Cardiac fibroblast (primary cell): ENCODE data around the gene RNASE11.
"Not testable (repeated sequence)": the region's sequence is repeated elsewhere in the genome, so short reads cannot be mapped to it uniquely, and the experiment has no call there.

ENCODE experiments used
- DNase-seq, 2 donors: peaks; one replicate each; pipeline versions ENCODE4 v3.0.0 to v3.0.0-alpha.2; 2010; ENCODE audit warnings: low read depth in 2 of 2
- H3K4me3 ChIP-seq, 2 donors: replicated peaks in 1 of 2; 1 replicate in 1 of 2; 2 replicates in 1 of 2; pipeline ENCODE4 v1.5.1; 2011; ENCODE audit warnings: low read depth in 2 of 2, low read length in 2 of 2, mild to moderate bottlenecking in 2 of 2, moderate library complexity in 1 of 2
- CTCF ChIP-seq: IDR thresholded peaks from one replicate; pipeline ENCODE4 v1.5.1; 2011; ENCODE audit warnings: low read depth, mild to moderate bottlenecking, low read length, inconsistent platforms

RNASE11 gene

GRCh38 chr14:20597108-20597507 lies 9.3 kb upstream of the RNASE11 start:
- no peak for DNase-seq
- no peak for TF ChIP-seq CTCF
- H3K4me3 ChIP-seq, result no peak overlapping the region

GRCh38 chr14:20595726-20596125 lies 7.9 kb upstream of the RNASE11 start:
- H3K4me3 ChIP-seq, DNase-seq: not testable (repeated sequence)

- H3K4me3 ChIP-seq, result no peak overlapping the region
- no peak for DNase-seq
- no peak for TF ChIP-seq CTCF
Observed at GRCh38 chr14:20592574-20592973, 4.8 kb upstream of the RNASE11 start.

- TF ChIP-seq CTCF, result no peak
Observed at GRCh38 chr14:20591235-20591634, 3.4 kb upstream of the RNASE11 start, which contains the start of gene RNASE12. RNASE12 (minus strand) TSS chr14:20591376; CDS start chr14:20590723, 653 bp downstream.

GRCh38 chr14:20583908-20584307 lies 3.9 kb downstream of the RNASE11 start:
- TF ChIP-seq CTCF, result no peak
- DNase-seq, result no peak
- no peak overlapping the region for H3K4me3 ChIP-seq

More at GRCh38 chr14:20591235-20591634, 3.4 kb upstream of the RNASE11 start, which contains the start of gene RNASE12:
- H3K4me3 ChIP-seq, result no peak within 1 kb of the TSS
- no peak for DNase-seq

GRCh38 chr14:20583142-20583541 lies 4.7 kb downstream of the RNASE11 start:
- no peak for DNase-seq
- H3K4me3 ChIP-seq, result no peak overlapping the region
- no peak for TF ChIP-seq CTCF

GRCh38 chr14:20580242-20580641 lies 7.6 kb downstream of the RNASE11 start:
- no peak for TF ChIP-seq CTCF
- no peak for DNase-seq
- H3K4me3 ChIP-seq, result no peak overlapping the region
